HEK293 (cell line): ENCODE results near the gene EFHD1.

Experiments
- CTCF ChIP-seq: fragments of 450-650 bp; formaldehyde crosslinking; IDR thresholded peaks from 2 replicates; pipeline ENCODE4 v1.5.1; 2016; ENCODE audit warnings: missing biosample characterization, missing genetic modification characterization
- WT1 ChIP-seq: fragments of 450-650 bp; formaldehyde crosslinking; IDR thresholded peaks from 2 replicates; pipeline ENCODE4 v1.5.1; 2016; ENCODE audit warnings: missing biosample characterization, missing genetic modification characterization
- ZBTB17 ChIP-seq: fragments of 450-650 bp; formaldehyde crosslinking; IDR thresholded peaks from 2 replicates; pipeline ENCODE4 v1.5.1; 2016; ENCODE audit warnings: missing biosample characterization, missing genetic modification characterization
- ZEB2 ChIP-seq: fragments of 450-650 bp; formaldehyde crosslinking; IDR thresholded peaks from 2 replicates; pipeline ENCODE4 v1.5.1; 2016; ENCODE audit warnings: missing biosample characterization, missing genetic modification characterization
- ZNF274 ChIP-seq, 2 experiments: fragments of 200-500 bp in 1 of 2; fragments of 450-650 bp in 1 of 2; sonication (Bioruptor generic) in 1 of 2; formaldehyde crosslinking in 1 of 2; IDR thresholded peaks; 2 replicates each; pipeline versions ENCODE4 v1.5.1 to v1.6.1; 2014 to 2016; ENCODE audit warnings: borderline replicate concordance in 1 of 2, inconsistent platforms in 1 of 2, low read length in 1 of 2, missing biosample characterization in 1 of 2, missing genetic modification characterization in 1 of 2
- ZNF324 ChIP-seq: fragments of 450-650 bp; formaldehyde crosslinking; IDR thresholded peaks from 2 replicates; pipeline ENCODE4 v1.5.1; 2016; ENCODE audit warnings: missing biosample characterization, missing genetic modification characterization
- ZNF558 ChIP-seq: fragments of 450-650 bp; formaldehyde crosslinking; IDR thresholded peaks from 2 replicates; pipeline ENCODE4 v1.5.1; 2016; ENCODE audit warnings: missing biosample characterization, missing genetic modification characterization
- ZNF704 ChIP-seq: fragments of 450-650 bp; formaldehyde crosslinking; IDR thresholded peaks from 2 replicates; pipeline ENCODE4 v1.5.1; 2016; ENCODE audit warnings: missing biosample characterization, missing genetic modification characterization
- ZNF707 ChIP-seq: fragments of 450-650 bp; formaldehyde crosslinking; IDR thresholded peaks from 2 replicates; pipeline ENCODE4 v1.5.1; 2016; ENCODE audit warnings: missing biosample characterization, missing genetic modification characterization
- ZNF768 ChIP-seq: fragments of 450-650 bp; formaldehyde crosslinking; IDR thresholded peaks from 2 replicates; pipeline ENCODE4 v1.5.1; 2018; ENCODE audit warnings: missing biosample characterization, mild to moderate bottlenecking, missing genetic modification characterization
- ZSCAN5A ChIP-seq: fragments of 450-650 bp; formaldehyde crosslinking; IDR thresholded peaks from 2 replicates; pipeline ENCODE4 v1.5.1; 2016; ENCODE audit warnings: missing biosample characterization, missing genetic modification characterization

GRCh38 chr2:232626584-232626983 lies 6.8 kb upstream of the EFHD1 start:
- TF ChIP-seq ZNF768 (no peak), ZNF704 (tag by site-specific recombination) (no peak), ZBTB17 (tag by site-specific recombination) (no peak), ZNF274 (IDR thresholded peaks at IDR 0.05; ENCODE audit: low read length) (no peak), ZNF274 (tag by site-specific recombination; IDR thresholded peaks at IDR 0.05; ENCODE audit: borderline replicate concordance) (no peak), ZNF324 (tag by site-specific recombination) (no peak), ZEB2 (tag by site-specific recombination) (no peak), ZNF558 (tag by site-specific recombination) (no peak), ZNF707 (tag by site-specific recombination) (no peak), WT1 (tag by site-specific recombination) (no peak), CTCF (no peak), ZSCAN5A (tag by site-specific recombination) (no peak)
